ENCODE results near the gene CYB561D2.

- TF ChIP-seq CTCF (IDR thresholded peaks at IDR 0.05; ENCODE audit: low read depth, low read length) (no peak), EZH2phosphoT487 (IDR thresholded peaks at IDR 0.05; ENCODE audit: low read depth) (no peak)
These were observed 5.0 kb upstream of the CYB561D2 start, which contains the start of gene ZMYND10 for GRCh38 chr3:50345586-50346234.
